ENCODE data around the gene ACAN.
"Not testable (repeated sequence)": the region's sequence is repeated elsewhere in the genome, so short reads cannot be mapped to it uniquely, and the experiment has no call there.

ACAN gene

GRCh38 chr15:88909956-88910831 is 107.0 kb downstream of the ACAN start:
- no peaks in the 10 kb centered on the region for H3K9me3 ChIP-seq (ENCODE audit: control insufficient read depth, insufficient read depth, low read length)
- H3K36me3 ChIP-seq (ENCODE audit: control insufficient read depth, insufficient read depth, low read length) = peaks cover 60% of the 10 kb centered on the region
- H3K27me3 ChIP-seq (ENCODE audit: control insufficient read depth, insufficient read depth, low read length) = no peaks in the 10 kb centered on the region
- H3K4me3 ChIP-seq (ENCODE audit: low read depth, low read length) = peak overlapping the region; percentile 85; the same call in 1 of the 2 replicates
- no peak overlapping the region for H3K27ac ChIP-seq (ENCODE audit: low read depth, low read length)
- H3K9ac ChIP-seq (ENCODE audit: low read depth, low read length) = no peak overlapping the region
- H3K4me1 ChIP-seq (ENCODE audit: control insufficient read depth, insufficient read depth, low read length) = peaks cover 23% of the 10 kb centered on the region

GRCh38 chr15:88911766-88912118 is 108.5 kb downstream of the ACAN start:
- Histone ChIP-seq H3K9me3 (ENCODE audit: control insufficient read depth, insufficient read depth, low read length) (no peaks in the 10 kb centered on the region), H3K27ac (ENCODE audit: low read depth, low read length) (peak overlapping the region; percentile 86), H3K4me3 (ENCODE audit: low read depth, low read length) (peak overlapping the region; percentile 85), H3K9ac (ENCODE audit: low read depth, low read length) (peak overlapping the region; percentile 71), H3K36me3 (ENCODE audit: control insufficient read depth, insufficient read depth, low read length) (peaks cover 45% of the 10 kb centered on the region), H3K27me3 (ENCODE audit: control insufficient read depth, insufficient read depth, low read length) (no peaks in the 10 kb centered on the region), H3K4me1 (ENCODE audit: control insufficient read depth, insufficient read depth, low read length) (peaks cover 23% of the 10 kb centered on the region)

- peak overlapping the region; percentile 86 for H3K27ac ChIP-seq (ENCODE audit: low read depth, low read length)
Measured at GRCh38 chr15:88912500-88912921, 109.3 kb downstream of the ACAN start.

GRCh38 chr15:88913017-88913849 is 110.0 kb downstream of the ACAN start, which contains the start of gene MFGE8:
Gene MFGE8 (minus strand): TSS chr15:88913379. CDS start chr15:88913319, 60 bp downstream.
- Histone ChIP-seq H3K36me3 (ENCODE audit: control insufficient read depth, insufficient read depth, low read length) (peaks cover 30% of the 10 kb centered on the region), H3K4me3 (ENCODE audit: low read depth, low read length) (peak within 1 kb of the TSS; percentile 85), H3K4me1 (ENCODE audit: control insufficient read depth, insufficient read depth, low read length) (peaks cover 23% of the 10 kb centered on the region), H3K9me3 (ENCODE audit: control insufficient read depth, insufficient read depth, low read length) (no peaks in the 10 kb centered on the region), H3K27me3 (ENCODE audit: control insufficient read depth, insufficient read depth, low read length) (no peaks in the 10 kb centered on the region), H3K27ac (ENCODE audit: low read depth, low read length) (peak within 1 kb of the TSS; percentile 86), H3K9ac (ENCODE audit: low read depth, low read length) (peak within 1 kb of the TSS; percentile 71)

More at GRCh38 chr15:88912500-88912921, 109.3 kb downstream of the ACAN start:
- H3K36me3 ChIP-seq (ENCODE audit: control insufficient read depth, insufficient read depth, low read length) = peaks cover 37% of the 10 kb centered on the region
- H3K4me1 ChIP-seq (ENCODE audit: control insufficient read depth, insufficient read depth, low read length) = peaks cover 23% of the 10 kb centered on the region
- H3K9ac ChIP-seq (ENCODE audit: low read depth, low read length) = peak overlapping the region; percentile 71
- H3K4me3 ChIP-seq (ENCODE audit: low read depth, low read length) = peak overlapping the region; percentile 85
- no peaks in the 10 kb centered on the region for H3K9me3 ChIP-seq (ENCODE audit: control insufficient read depth, insufficient read depth, low read length)
- H3K27me3 ChIP-seq (ENCODE audit: control insufficient read depth, insufficient read depth, low read length) = no peaks in the 10 kb centered on the region

- no peaks in the 10 kb centered on the region for H3K27me3 ChIP-seq (ENCODE audit: control insufficient read depth, insufficient read depth, low read length)
- H3K36me3 ChIP-seq (ENCODE audit: control insufficient read depth, insufficient read depth, low read length) = peaks cover 24% of the 10 kb centered on the region
- H3K4me1 ChIP-seq (ENCODE audit: control insufficient read depth, insufficient read depth, low read length) = peaks cover 22% of the 10 kb centered on the region
- peak overlapping the region; percentile 86 for H3K27ac ChIP-seq (ENCODE audit: low read depth, low read length)
- peak overlapping the region; percentile 71 for H3K9ac ChIP-seq (ENCODE audit: low read depth, low read length)
- H3K9me3 ChIP-seq (ENCODE audit: control insufficient read depth, insufficient read depth, low read length) = no peaks in the 10 kb centered on the region
- H3K4me3 ChIP-seq (ENCODE audit: low read depth, low read length) = peak overlapping the region; percentile 85
Measured at GRCh38 chr15:88913850-88914169, 110.6 kb downstream of the ACAN start.

- H3K4me3 ChIP-seq (ENCODE audit: low read depth, low read length) = no peak overlapping the region
- H3K9me3 ChIP-seq (ENCODE audit: control insufficient read depth, insufficient read depth, low read length) = no peaks in the 10 kb centered on the region
- peaks cover 13% of the 10 kb centered on the region for H3K4me1 ChIP-seq (ENCODE audit: control insufficient read depth, insufficient read depth, low read length)
- no peaks in the 10 kb centered on the region for H3K27me3 ChIP-seq (ENCODE audit: control insufficient read depth, insufficient read depth, low read length)
- no peak overlapping the region for H3K27ac ChIP-seq (ENCODE audit: low read depth, low read length)
- H3K36me3 ChIP-seq (ENCODE audit: control insufficient read depth, insufficient read depth, low read length) = peaks cover 9% of the 10 kb centered on the region
- no peak overlapping the region for H3K9ac ChIP-seq (ENCODE audit: low read depth, low read length)
Measured at GRCh38 chr15:88915354-88915753, 112.1 kb downstream of the ACAN start.

GRCh38 chr15:88917760-88918159 is 114.5 kb downstream of the ACAN start:
- H3K9ac ChIP-seq (ENCODE audit: low read depth, low read length) = no peak overlapping the region
- no peak overlapping the region for H3K4me3 ChIP-seq (ENCODE audit: low read depth, low read length)
- no peaks in the 10 kb centered on the region for H3K27me3 ChIP-seq (ENCODE audit: control insufficient read depth, insufficient read depth, low read length)
- H3K36me3 ChIP-seq (ENCODE audit: control insufficient read depth, insufficient read depth, low read length) = no peaks in the 10 kb centered on the region
- H3K4me1 ChIP-seq (ENCODE audit: control insufficient read depth, insufficient read depth, low read length) = peaks cover 5% of the 10 kb centered on the region
- H3K9me3 ChIP-seq (ENCODE audit: control insufficient read depth, insufficient read depth, low read length) = no peaks in the 10 kb centered on the region
- H3K27ac ChIP-seq (ENCODE audit: low read depth, low read length) = no peak overlapping the region

GRCh38 chr15:88918738-88919137 is 115.5 kb downstream of the ACAN start:
- no peaks in the 10 kb centered on the region for H3K27me3 ChIP-seq (ENCODE audit: control insufficient read depth, insufficient read depth, low read length)
- no peak overlapping the region for H3K4me3 ChIP-seq (ENCODE audit: low read depth, low read length)
- H3K9ac ChIP-seq (ENCODE audit: low read depth, low read length) = no peak overlapping the region
- no peak overlapping the region for H3K27ac ChIP-seq (ENCODE audit: low read depth, low read length)
- no peaks in the 10 kb centered on the region for H3K9me3 ChIP-seq (ENCODE audit: control insufficient read depth, insufficient read depth, low read length)
- no peaks in the 10 kb centered on the region for H3K36me3 ChIP-seq (ENCODE audit: control insufficient read depth, insufficient read depth, low read length)
- peaks cover 2% of the 10 kb centered on the region for H3K4me1 ChIP-seq (ENCODE audit: control insufficient read depth, insufficient read depth, low read length)

- Histone ChIP-seq H3K27me3 (ENCODE audit: control insufficient read depth, insufficient read depth, low read length) (no peaks in the 10 kb centered on the region), H3K9me3 (ENCODE audit: control insufficient read depth, insufficient read depth, low read length) (no peaks in the 10 kb centered on the region; the same call in 1 of the 2 replicates), H3K9ac (ENCODE audit: low read depth, low read length) (no peak overlapping the region), H3K4me3 (ENCODE audit: low read depth, low read length) (no peak overlapping the region), H3K27ac (ENCODE audit: low read depth, low read length) (no peak overlapping the region), H3K4me1 (ENCODE audit: control insufficient read depth, insufficient read depth, low read length) (no peaks in the 10 kb centered on the region), H3K36me3 (ENCODE audit: control insufficient read depth, insufficient read depth, low read length) (no peaks in the 10 kb centered on the region)
Measured at GRCh38 chr15:88920186-88920891, 117.1 kb downstream of the ACAN start.

GRCh38 chr15:88920892-88921435 is 117.7 kb downstream of the ACAN start:
- H3K27ac ChIP-seq (ENCODE audit: low read depth, low read length); H3K4me1 ChIP-seq (ENCODE audit: control insufficient read depth, insufficient read depth, low read length); H3K36me3 ChIP-seq (ENCODE audit: control insufficient read depth, insufficient read depth, low read length); H3K9me3 ChIP-seq (ENCODE audit: control insufficient read depth, insufficient read depth, low read length); H3K9ac ChIP-seq (ENCODE audit: low read depth, low read length); H3K4me3 ChIP-seq (ENCODE audit: low read depth, low read length); H3K27me3 ChIP-seq (ENCODE audit: control insufficient read depth, insufficient read depth, low read length): not testable (repeated sequence)

All from HUES48 (cell line).